IMR-90 (cell line): Measurements from ENCODE around the gene ENTREP3.

Experiments used
- MAFK ChIP-seq: IDR thresholded peaks from 2 replicates; pipeline ENCODE4 v1.6.1; 2012; ENCODE audit warnings: low read depth, low read length, improper control_type of control experiment
- POLR2A ChIP-seq: IDR thresholded peaks from 2 replicates; pipeline ENCODE4 v1.6.1; 2012; ENCODE audit warnings: mild to moderate bottlenecking, low read depth, low read length
- SMC3 ChIP-seq: fragments of 150-350 bp; IDR thresholded peaks from 2 replicates; pipeline ENCODE4 v1.6.1; 2016; ENCODE audit warnings: low read depth, mild to moderate bottlenecking, antibody characterized with exemption, low read length, moderate library complexity
- TF ChIP-seq, protein P1 (sequence below): conservative IDR thresholded peaks from 2 replicates; pipeline ENCODE4 v1.5.1; 2012; ENCODE audit warnings: mild to moderate bottlenecking, low read depth, low read length, improper control_type of control experiment

GRCh38 chr1:155198547-155198906, 56.8 kb downstream of the ENTREP3 start:
- TF ChIP-seq, protein P1, sequence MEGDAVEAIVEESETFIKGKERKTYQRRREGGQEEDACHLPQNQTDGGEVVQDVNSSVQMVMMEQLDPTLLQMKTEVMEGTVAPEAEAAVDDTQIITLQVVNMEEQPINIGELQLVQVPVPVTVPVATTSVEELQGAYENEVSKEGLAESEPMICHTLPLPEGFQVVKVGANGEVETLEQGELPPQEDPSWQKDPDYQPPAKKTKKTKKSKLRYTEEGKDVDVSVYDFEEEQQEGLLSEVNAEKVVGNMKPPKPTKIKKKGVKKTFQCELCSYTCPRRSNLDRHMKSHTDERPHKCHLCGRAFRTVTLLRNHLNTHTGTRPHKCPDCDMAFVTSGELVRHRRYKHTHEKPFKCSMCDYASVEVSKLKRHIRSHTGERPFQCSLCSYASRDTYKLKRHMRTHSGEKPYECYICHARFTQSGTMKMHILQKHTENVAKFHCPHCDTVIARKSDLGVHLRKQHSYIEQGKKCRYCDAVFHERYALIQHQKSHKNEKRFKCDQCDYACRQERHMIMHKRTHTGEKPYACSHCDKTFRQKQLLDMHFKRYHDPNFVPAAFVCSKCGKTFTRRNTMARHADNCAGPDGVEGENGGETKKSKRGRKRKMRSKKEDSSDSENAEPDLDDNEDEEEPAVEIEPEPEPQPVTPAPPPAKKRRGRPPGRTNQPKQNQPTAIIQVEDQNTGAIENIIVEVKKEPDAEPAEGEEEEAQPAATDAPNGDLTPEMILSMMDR = no peak
- TF ChIP-seq SMC3 (no peak), POLR2A (no peak), MAFK (no peak)
